Large intestine (tissue), 3 donors: ENCODE measurements around the gene TNFRSF18. TPM values are rescaled to one million over a fixed set of nuclear protein-coding genes. Genes with fewer than 3 reads are reported as not detected.
"Not testable (repeated sequence)": the region's sequence is repeated elsewhere in the genome, so short reads cannot be mapped to it uniquely, and the experiment has no call there.

Experiments
- DNase-seq, 2 donors: peaks; one replicate each; pipeline versions ENCODE4 v3.0.0 to v3.0.0-alpha.2; 2013
- H3K27ac ChIP-seq: one replicate; pipeline ENCODE4 v1.5.1; 2013; ENCODE audit warnings: low read length
- H3K27me3 ChIP-seq: 2 replicates; pipeline ENCODE4 v1.6.1; 2013; ENCODE audit warnings: low read length; ENCODE audit not compliant: control insufficient read depth, insufficient read depth
- H3K36me3 ChIP-seq: 2 replicates; pipeline ENCODE4 v1.6.1; 2013; ENCODE audit warnings: low read length; ENCODE audit not compliant: control insufficient read depth, insufficient read depth
- H3K4me1 ChIP-seq: one replicate; pipeline ENCODE4 v1.6.1; 2013; ENCODE audit warnings: low read length; ENCODE audit not compliant: control insufficient read depth, insufficient read depth
- H3K4me3 ChIP-seq: one replicate; pipeline ENCODE4 v1.5.1; 2013; ENCODE audit warnings: low read length
- H3K9me3 ChIP-seq: one replicate; pipeline ENCODE4 v1.6.1; 2013; ENCODE audit warnings: mild to moderate bottlenecking, low read depth, low read length, moderate library complexity; ENCODE audit not compliant: control insufficient read depth
- WGBS: methylation state at CpG from one replicate; pipeline ENCODE4 v1.1.5; 2013; ENCODE audit warnings: low lambda C conversion rate; ENCODE audit not compliant: insufficient coverage; 5-methylcytosine and 5-hydroxymethylcytosine counted together
- polyA plus RNA-seq: library from polyadenylated mRNA; unstranded; fragments of 120-200 nt; gene quantifications from one replicate; pipeline ENCODE4 v1.2.1, GENCODE V29; 2013

TNFRSF18 gene
- polyA plus RNA-seq, 1 donor, result 0.49 TPM

DNA sequence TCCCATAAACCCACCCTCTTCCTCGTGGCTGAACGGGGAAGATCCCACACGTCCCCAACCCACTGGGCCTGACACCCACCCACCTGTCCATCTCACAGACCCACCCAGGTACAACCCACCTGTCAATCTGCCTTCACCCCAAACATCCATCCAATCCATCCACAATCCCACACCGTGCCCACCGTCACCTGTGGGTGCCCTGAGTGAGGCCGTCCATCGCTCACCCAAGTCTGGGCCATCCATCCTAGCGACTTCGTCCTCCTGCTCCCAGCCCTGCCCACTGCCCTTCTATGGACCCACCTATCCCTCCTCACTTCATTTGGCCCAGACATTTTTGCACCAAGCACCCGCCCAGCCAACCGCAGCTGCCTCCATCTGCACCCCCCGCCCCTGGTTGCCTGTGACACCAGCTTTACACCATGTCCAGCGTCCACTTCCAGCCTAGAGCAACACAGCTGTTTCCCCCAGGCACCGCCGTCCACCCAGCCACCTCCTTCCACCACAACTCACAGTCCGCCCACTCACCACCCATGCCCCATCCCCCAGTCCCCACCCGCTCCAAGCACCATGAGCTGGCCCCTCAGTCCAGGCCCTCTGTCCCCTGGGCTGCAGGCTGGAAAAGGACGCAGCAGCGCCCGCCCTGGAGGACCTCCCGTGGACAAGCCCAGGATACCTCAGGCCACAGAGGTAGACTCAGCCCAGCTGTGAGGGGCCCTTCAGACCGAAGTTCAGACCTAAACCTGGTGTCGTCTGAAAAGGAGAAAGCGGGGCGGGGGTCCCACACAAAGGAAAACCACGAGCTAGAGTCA is 25.1 kb downstream of the TNFRSF18 start:
- Histone ChIP-seq H3K36me3 (no peaks in the 10 kb centered on the region), H3K4me3 (no peak overlapping the region), H3K9me3 (peaks cover 4% of the 10 kb centered on the region), H3K27me3 (peaks cover 3% of the 10 kb centered on the region), H3K4me1 (no peaks in the 10 kb centered on the region), H3K27ac (no peak overlapping the region)
- DNase-seq, result no peak
- no CpG with 5 or more reads among the region's 26 CpGs for WGBS

DNA sequence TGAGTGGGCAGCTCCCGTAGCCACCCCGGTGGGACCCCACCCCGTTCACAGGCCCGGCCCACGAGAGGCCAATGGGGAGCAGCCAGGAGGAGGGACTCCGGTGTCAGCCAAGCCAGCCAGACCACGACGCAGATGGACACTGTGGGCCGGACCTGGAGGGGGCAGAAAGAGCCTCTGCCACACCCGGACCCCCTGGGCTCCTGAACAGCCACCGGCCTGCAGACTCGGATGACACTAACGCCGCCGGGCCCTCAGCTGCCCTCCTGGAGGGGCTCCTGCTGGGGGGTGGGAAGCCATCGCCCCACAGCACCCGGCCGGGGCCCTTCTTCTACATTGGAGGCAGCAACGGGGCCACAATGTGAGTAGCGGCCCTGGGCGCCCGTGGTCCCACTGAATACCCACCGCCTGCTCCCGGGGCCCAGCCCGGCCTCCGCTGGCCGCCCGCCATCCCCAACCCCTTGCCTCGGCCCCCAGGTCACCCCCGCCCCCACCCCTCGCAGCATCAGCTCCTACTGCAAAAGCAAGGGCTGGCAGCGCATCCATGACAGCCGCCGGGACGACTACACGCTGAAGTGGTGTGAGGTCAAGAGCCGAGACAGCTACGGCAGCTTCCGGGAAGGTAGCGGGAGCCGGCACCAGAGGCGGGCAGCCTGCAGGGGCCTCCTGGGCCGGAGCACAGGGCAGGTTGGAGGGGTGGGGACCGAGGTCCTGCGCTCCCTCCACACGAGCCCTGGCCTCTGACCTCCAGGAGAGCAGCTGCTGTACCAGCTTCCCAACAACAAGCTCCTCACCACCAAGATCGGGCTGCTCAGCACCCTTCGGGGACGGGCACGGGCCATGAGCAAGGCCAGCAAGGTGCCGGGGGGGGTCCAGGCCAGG is 26.2 kb downstream of the TNFRSF18 start:
- WGBS, result no CpG with 5 or more reads among the region's 51 CpGs
- no peaks in the 10 kb centered on the region for H3K4me1 ChIP-seq
- DNase-seq, result no peak
- H3K27me3 ChIP-seq, result peaks cover 8% of the 10 kb centered on the region
- H3K27ac ChIP-seq, result no peak overlapping the region
- H3K9me3 ChIP-seq, result peaks cover under 1% of the 10 kb centered on the region
- no peaks in the 10 kb centered on the region for H3K36me3 ChIP-seq
- H3K4me3 ChIP-seq, result no peak overlapping the region

DNA sequence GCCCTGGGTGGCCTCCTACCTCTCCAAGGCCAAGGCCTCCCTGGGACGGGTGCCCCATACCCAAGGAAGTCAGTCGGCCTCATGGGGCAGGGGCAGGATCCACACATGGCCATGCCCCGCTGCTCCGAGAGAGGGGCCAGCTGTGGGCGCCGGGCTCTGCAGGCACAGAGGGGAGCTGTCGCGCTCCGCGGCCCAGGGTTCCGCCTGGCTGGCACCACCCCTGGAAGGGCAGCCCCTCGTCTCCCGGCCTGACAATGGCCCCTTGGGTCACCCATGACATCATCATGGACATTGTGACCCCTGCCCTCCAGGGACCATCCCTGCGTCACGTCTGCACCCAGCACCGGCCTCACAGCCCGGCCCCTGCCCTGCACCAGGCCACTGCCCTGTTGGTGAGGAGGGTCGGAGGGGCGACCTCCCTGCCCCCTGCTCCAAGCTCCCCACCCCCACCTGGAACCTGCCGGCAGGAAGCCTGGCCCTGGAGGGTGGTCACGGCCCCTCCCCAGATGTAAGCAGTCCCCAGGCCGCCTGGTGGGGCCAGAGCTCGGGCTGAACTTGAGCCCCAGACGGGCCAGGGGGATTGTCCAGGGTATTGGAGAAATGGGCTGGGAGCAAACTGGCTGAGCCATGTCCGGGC is 26.9 kb downstream of the TNFRSF18 start:
- Histone ChIP-seq H3K4me3 (no peak overlapping the region), H3K27me3 (peaks cover 8% of the 10 kb centered on the region), H3K27ac (no peak overlapping the region), H3K36me3 (no peaks in the 10 kb centered on the region), H3K4me1 (no peaks in the 10 kb centered on the region), H3K9me3 (no peaks in the 10 kb centered on the region)
- DNase-seq, result no peak
- WGBS, result no CpG with 5 or more reads among the region's 25 CpGs

DNA sequence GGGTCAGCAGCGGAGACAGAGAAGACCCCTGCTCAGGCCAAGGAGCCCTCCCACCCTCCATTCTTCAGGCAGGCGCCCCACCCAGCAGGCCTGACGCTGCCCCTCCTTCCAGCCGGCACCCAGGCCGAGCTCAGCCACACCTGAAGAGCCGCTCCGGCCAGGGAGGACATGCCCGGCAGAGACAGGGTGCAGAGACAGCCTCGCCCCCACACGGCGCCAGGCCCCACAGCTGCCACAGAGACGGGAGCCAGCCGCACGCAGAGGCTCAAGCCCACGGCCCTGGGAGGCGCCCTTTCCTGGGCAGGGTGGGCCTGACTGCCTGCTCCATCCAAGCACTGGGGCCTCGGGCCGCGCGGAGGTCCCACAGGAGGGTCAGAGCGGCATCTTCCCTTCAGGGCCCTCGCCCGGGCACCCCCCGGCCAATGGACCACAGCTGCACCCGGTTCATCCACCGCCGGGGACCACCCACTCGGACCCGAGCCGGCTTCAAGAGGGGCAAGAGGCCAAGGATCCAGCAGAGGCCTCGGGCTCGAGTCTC is 27.5 kb downstream of the TNFRSF18 start:
- no peak for DNase-seq
- no peaks in the 10 kb centered on the region for H3K4me1 ChIP-seq
- H3K27me3 ChIP-seq, result peaks cover 12% of the 10 kb centered on the region
- WGBS, result no CpG with 5 or more reads among the region's 32 CpGs
- no peaks in the 10 kb centered on the region for H3K36me3 ChIP-seq
- H3K27ac ChIP-seq, result no peak overlapping the region
- H3K9me3 ChIP-seq, result peaks cover under 1% of the 10 kb centered on the region
- H3K4me3 ChIP-seq, result no peak overlapping the region

DNA sequence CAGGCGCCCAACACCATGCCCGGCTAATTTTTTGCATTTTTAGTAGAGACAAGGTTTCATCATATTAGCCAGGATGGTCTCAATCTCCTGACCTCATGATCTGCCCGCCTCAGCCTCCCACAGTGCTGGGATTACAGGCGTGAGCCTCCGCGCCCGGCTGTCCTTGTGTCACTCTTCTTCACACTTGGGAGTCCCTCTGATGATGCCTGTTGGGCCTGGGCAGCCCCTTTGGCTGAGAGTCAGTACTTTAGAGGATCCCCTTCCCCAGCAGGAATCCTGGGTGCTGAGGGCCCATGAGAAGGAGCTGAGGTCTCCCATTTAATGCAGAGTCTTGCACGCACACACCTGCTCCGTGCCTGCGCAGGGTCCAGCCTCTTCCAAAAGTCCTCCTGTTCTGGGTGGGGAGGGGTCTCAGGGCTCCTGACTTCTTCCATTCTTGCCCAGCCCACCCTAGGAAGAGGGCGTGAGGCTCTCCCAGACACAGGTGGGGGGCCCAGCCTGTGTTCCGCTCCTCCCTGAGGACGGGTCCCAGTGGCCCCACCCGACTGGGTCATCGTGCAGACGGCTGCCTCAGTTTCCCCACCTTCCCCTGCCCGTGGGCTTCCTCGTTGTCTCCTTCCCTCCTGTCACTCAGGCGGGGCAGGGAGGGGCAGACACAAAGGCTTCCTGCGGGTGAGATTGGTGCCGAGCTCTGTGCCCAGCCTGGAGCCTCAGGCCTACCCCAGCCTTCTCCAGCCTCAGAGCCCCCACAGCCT is 28.8 kb downstream of the TNFRSF18 start:
- Histone ChIP-seq H3K27me3 (peaks cover 22% of the 10 kb centered on the region), H3K4me1 (no peaks in the 10 kb centered on the region), H3K27ac (no peak overlapping the region), H3K9me3 (peaks cover 6% of the 10 kb centered on the region), H3K4me3 (no peak overlapping the region), H3K36me3 (no peaks in the 10 kb centered on the region)
- no peak for DNase-seq
- WGBS, result 87% methylated on average over 3 of the region's 21 CpGs

DNA sequence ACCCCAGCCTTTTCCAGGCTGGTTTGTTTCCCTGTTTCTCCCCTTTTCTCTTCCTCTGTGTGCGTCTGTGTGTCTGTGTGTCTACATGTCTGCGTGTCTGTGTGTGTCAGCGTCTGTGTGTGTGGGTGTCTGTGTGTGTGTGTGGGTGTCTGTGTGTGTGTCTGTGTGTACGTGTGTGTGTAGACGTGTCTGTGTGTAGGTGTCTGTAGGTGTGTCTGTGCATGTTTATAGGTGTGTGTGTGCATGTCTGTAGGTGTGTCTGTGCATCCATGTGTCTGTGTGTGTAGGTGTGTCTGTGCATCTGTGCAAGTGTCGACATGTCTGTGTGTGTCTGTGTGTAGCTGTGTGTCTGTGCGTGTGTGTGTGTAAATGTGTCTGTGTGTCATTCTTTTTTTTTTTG is 29.5 kb downstream of the TNFRSF18 start:
- Histone ChIP-seq H3K36me3 (no peaks in the 10 kb centered on the region), H3K4me1 (no peaks in the 10 kb centered on the region), H3K27me3 (peaks cover 27% of the 10 kb centered on the region), H3K9me3 (peaks cover 6% of the 10 kb centered on the region), H3K4me3 (no peak overlapping the region), H3K27ac (no peak overlapping the region)
- no CpG with 5 or more reads among the region's 7 CpGs for WGBS
- no peak for DNase-seq

DNA sequence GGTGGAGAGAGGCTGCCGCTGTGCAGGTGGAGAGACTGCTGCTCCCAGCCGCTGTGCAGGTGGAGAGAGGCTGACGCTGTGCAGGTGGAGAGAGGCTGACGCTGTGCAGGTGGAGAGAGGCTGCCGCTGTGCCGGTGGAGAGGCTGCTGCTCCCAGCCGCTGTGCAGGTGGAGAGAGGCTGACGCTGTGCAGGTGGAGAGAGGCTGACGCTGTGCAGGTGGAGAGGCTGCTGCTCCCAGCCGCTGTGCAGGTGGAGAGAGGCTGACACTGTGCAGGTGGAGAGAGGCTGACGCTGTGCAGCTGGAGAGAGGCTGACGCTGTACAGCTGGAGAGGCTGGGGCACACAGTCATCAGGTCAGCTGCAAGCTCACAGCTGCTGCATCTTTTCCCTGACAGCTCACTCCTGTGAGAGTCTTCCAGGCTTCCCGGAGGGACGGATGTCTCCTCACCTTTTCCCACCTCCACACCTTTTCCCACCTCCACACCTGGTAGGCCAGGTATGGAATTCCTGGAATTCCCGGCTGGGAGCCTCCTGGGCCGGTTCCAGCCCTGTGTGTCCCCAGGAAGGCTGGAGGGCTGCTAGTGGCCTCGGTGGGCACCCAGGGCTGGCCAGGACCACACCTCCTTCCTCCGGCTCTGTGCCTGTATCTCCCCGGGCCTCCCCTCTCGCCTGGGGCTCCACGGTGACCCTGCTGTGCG is 30.2 kb downstream of the TNFRSF18 start:
- H3K4me1 ChIP-seq, H3K27ac ChIP-seq, DNase-seq, H3K36me3 ChIP-seq, H3K9me3 ChIP-seq, H3K4me3 ChIP-seq: not testable (repeated sequence)
- no CpG with 5 or more reads among the region's 22 CpGs for WGBS
- H3K27me3 ChIP-seq, result peaks cover 33% of the 10 kb centered on the region

DNA sequence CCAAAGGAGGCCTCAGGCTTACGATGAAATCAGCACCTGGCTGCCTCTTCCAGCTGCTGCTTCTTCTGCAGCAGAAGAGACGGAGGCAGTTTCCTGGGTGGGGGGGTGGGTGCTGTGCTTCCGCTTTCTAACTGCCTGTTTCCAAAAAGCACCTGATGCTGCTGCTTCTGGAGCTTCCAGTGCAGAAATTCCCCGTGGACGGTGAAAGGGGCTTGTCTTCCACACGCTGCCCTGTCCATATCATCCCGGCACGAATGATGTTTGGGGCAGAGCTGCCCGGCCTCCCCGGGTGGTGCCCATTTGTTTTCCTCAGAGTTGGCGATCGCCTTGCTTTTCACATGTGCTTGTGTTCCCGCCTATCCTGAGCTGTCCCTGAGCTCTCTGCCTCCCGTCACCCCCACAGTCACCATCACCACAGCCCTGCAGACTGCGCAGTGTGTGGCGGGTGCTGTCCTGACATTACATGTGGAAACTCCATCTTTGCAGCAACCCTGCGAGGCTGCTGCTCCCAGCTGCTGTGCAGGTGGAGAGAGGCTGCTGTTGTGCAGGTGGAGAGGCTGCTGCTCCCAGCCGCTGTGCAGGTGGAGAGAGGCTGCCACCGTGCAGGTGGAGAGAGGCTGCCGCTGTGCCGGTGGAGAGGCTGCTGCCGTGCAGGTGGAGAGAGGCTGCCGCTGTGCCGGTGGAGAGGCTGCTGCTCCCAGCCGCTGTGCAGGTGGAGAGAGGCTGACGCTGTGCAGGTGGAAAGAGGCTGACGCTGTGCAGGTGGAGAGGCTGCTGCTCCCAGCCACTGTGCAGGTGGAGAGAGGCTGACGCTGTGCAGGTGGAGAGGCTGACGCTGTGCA is 30.9 kb downstream of the TNFRSF18 start:
- Histone ChIP-seq H3K9me3 (peaks cover 6% of the 10 kb centered on the region), H3K27ac (no peak overlapping the region), H3K27me3 (peaks cover 33% of the 10 kb centered on the region), H3K36me3 (no peaks in the 10 kb centered on the region), H3K4me3 (no peak overlapping the region), H3K4me1 (no peaks in the 10 kb centered on the region)
- no CpG with 5 or more reads among the region's 29 CpGs for whole genome bisulfite sequencing
- DNase-seq, result no peak
